OCI-LY7 (cell line): Measurements from ENCODE around the gene UPK3A. TPM values are rescaled to one million over a fixed set of nuclear protein-coding genes. Genes with fewer than 3 reads are reported as not detected.

Source experiments
- BruUV-seq: library from RNA; stranded (reverse); fragments of 400-500 nt; replicated peaks from 2 replicates; lab custom pipeline; 2021; lab: Mats Ljungman, UMichigan
- CTCF ChIA-PET: fragments of 300-600 bp; sonication (Branson Sonifier 250); formaldehyde crosslinking; loops from one replicate; lab custom pipeline; 2022; ENCODE audit warnings: antibody characterized with exemption; ENCODE audit not compliant: unreplicated experiment; lab: Charles Lee
- POLR2A ChIA-PET: fragments of 300-600 bp; sonication (Branson Sonifier 250); formaldehyde crosslinking; loops from one replicate; lab custom pipeline; 2022; ENCODE audit warnings: antibody characterized with exemption; lab: Charles Lee
- DNase-seq: peaks from one replicate; pipeline ENCODE4 v3.0.0-alpha.2; 2015; ENCODE audit warnings: low spot score
- H2AFZ ChIP-seq: fragments of 200-600 bp; sonication (generic), shearing (Covaris generic); 2 replicates; pipeline ENCODE4 v1.6.1; 2014; ENCODE audit warnings: mild to moderate bottlenecking, antibody characterized with exemption, low read length, moderate library complexity
- H3K27ac ChIP-seq: fragments of 200-600 bp; sonication (generic); 2 replicates; pipeline ENCODE4 v1.5.1; 2014; ENCODE audit warnings: mixed run types, low read depth, mild to moderate bottlenecking, moderate library complexity, low read length, inconsistent platforms; ENCODE audit not compliant: poor library complexity, severe bottlenecking
- H3K36me3 ChIP-seq: fragments of 200-600 bp; sonication (generic); 2 replicates; pipeline ENCODE4 v1.6.1; 2014; ENCODE audit warnings: mild to moderate bottlenecking, antibody characterized with exemption, low read length, moderate library complexity, mixed read lengths; ENCODE audit not compliant: insufficient read depth
- H3K4me1 ChIP-seq: fragments of 200-600 bp; sonication (generic); 2 replicates; pipeline ENCODE4 v1.5.1; 2014; ENCODE audit warnings: mild to moderate bottlenecking, low read length; ENCODE audit not compliant: insufficient read depth, poor library complexity, severe bottlenecking
- H3K4me2 ChIP-seq: fragments of 200-600 bp; sonication (generic); 2 replicates; pipeline ENCODE4 v1.6.1; 2014; ENCODE audit warnings: mild to moderate bottlenecking, low read length
- H3K4me3 ChIP-seq: fragments of 200-600 bp; sonication (generic); 2 replicates; pipeline ENCODE4 v1.5.1; 2014; ENCODE audit warnings: mild to moderate bottlenecking, low read depth, low read length; ENCODE audit not compliant: poor library complexity, severe bottlenecking
- H3K79me2 ChIP-seq: fragments of 200-600 bp; sonication (generic); 2 replicates; pipeline ENCODE4 v1.6.1; 2016; ENCODE audit warnings: low read depth, mild to moderate bottlenecking, low read length, moderate library complexity, mixed read lengths; ENCODE audit not compliant: insufficient read depth
- H3K9me2 ChIP-seq: fragments of 200-600 bp; sonication (generic); 2 replicates; pipeline ENCODE4 v1.6.1; 2016; ENCODE audit warnings: mild to moderate bottlenecking, low read length, mixed read lengths; ENCODE audit not compliant: insufficient read depth
- H3K9me3 ChIP-seq: fragments of 200-600 bp; sonication (generic); 2 replicates; pipeline ENCODE4 v1.6.1; 2014; ENCODE audit warnings: mild to moderate bottlenecking, mixed run types, low read length, mixed read lengths
- H4K20me1 ChIP-seq: fragments of 200-600 bp; sonication (generic); 2 replicates; pipeline ENCODE4 v1.6.1; 2014; ENCODE audit warnings: mild to moderate bottlenecking, antibody characterized with exemption, low read length, moderate library complexity, mixed read lengths; ENCODE audit not compliant: insufficient read depth
- CTCF ChIP-seq: fragments of 200-600 bp; sonication (generic); conservative IDR thresholded peaks from 2 replicates; pipeline ENCODE4 v1.5.1; 2014; ENCODE audit warnings: mild to moderate bottlenecking, antibody characterized with exemption, low read length, moderate library complexity, mixed read lengths
- EZH2phosphoT487 ChIP-seq: fragments of 200-600 bp; sonication (generic); IDR thresholded peaks from 2 replicates; pipeline ENCODE4 v1.6.1; 2018; ENCODE audit warnings: low read depth, borderline replicate concordance, mild to moderate bottlenecking, mixed run types, antibody characterized with exemption, low read length, moderate library complexity, mixed read lengths
- intact Hi-C: fragments of 100-400 bp; cut with micrococcal nuclease; formaldehyde crosslinking; loops from one replicate; pipeline ENCODE4 v1.10.0; 2022; ENCODE audit not compliant: unreplicated experiment
- total RNA-seq, 2 experiments: library from RNA; depleted of rRNA in 1 of 2; stranded (reverse); fragments of >200 nt in 1 of 2; shearing (Covaris generic) in 1 of 2; gene quantifications; 2 replicates each; pipeline ENCODE4 v1.2.3, GENCODE V29; 2014 to 2022

Gene UPK3A
- total RNA-seq, 2 experiments from 2014 or later, result not detected

GRCh38 chr22:45331486-45331885 is 46.7 kb downstream of the UPK3A start:
- no peak overlapping the region for H2AFZ ChIP-seq
- no peak overlapping the region for H3K4me3 ChIP-seq
- no peak for TF ChIP-seq EZH2phosphoT487
- no peak for TF ChIP-seq CTCF
- H3K9me3 ChIP-seq, result no peaks in the 10 kb centered on the region
- peaks cover 69% of the 10 kb centered on the region for H3K36me3 ChIP-seq
- ChIA-PET POLR2A (no interaction called here), CTCF (no interaction called here)
- no peaks in the 10 kb centered on the region for H3K79me2 ChIP-seq
- intact Hi-C loops, result no loop called here
- no peaks in the 10 kb centered on the region for H4K20me1 ChIP-seq
- no TSS peak for BruUV-seq
- no peaks in the 10 kb centered on the region for H3K9me2 ChIP-seq
- H3K4me1 ChIP-seq, result no peaks in the 10 kb centered on the region
- H3K4me2 ChIP-seq, result no peak overlapping the region
- no peak overlapping the region for H3K27ac ChIP-seq
- no peak for DNase-seq

GRCh38 chr22:45332001-45332400 is 47.3 kb downstream of the UPK3A start:
- no peak overlapping the region for H3K4me3 ChIP-seq
- POLR2A ChIA-PET, result no interaction called here

More at GRCh38 chr22:45332001-45332400, 47.3 kb downstream of the UPK3A start:
- no peaks in the 10 kb centered on the region for H3K4me1 ChIP-seq
- no peaks in the 10 kb centered on the region for H4K20me1 ChIP-seq
- DNase-seq, result no peak
- H3K36me3 ChIP-seq, result peaks cover 68% of the 10 kb centered on the region
- H3K79me2 ChIP-seq, result no peaks in the 10 kb centered on the region
- no peaks in the 10 kb centered on the region for H3K9me3 ChIP-seq
- CTCF ChIA-PET, result no interaction called here
- H2AFZ ChIP-seq, result no peak overlapping the region
- H3K9me2 ChIP-seq, result no peaks in the 10 kb centered on the region
- no TSS peak for BruUV-seq
- no peak overlapping the region for H3K27ac ChIP-seq
- H3K4me2 ChIP-seq, result no peak overlapping the region
- TF ChIP-seq CTCF (no peak), EZH2phosphoT487 (no peak)
- intact Hi-C loops, result no loop called here
